ENCODE results near the gene TXNRD2.

DNA sequence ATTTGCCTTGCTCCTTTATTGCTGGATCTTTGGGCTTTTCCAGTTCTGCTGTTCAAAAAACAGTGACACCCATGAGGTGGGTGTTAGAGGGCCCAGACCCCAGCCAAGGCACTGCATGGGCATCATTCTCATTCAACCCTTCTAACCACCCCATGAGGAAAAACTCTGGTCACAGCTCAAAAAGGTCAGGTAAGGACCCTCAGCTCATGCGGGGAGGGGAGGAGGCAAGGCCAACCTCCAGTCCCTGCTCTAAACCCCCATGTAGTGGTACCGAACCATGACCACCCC lies 94.3 kb downstream of the TXNRD2 start:
- TF ChIP-seq POLR2AphosphoS5 (IDR thresholded peaks at IDR 0.05; ENCODE audit: low read depth, low read length) (no peak), TAF1 (IDR thresholded peaks at IDR 0.05; ENCODE audit: borderline replicate concordance, insufficient read depth, low read length) (no peak), SIN3A (IDR thresholded peaks at IDR 0.05; ENCODE audit: borderline replicate concordance, insufficient read depth, low read length) (no peak), FOXP2 (optimal IDR thresholded peaks at IDR 0.05; ENCODE audit: borderline replicate concordance, extremely low read depth, extremely low read length, insufficient read depth) (no peak)
- TF ChIP-seq, protein P1, sequence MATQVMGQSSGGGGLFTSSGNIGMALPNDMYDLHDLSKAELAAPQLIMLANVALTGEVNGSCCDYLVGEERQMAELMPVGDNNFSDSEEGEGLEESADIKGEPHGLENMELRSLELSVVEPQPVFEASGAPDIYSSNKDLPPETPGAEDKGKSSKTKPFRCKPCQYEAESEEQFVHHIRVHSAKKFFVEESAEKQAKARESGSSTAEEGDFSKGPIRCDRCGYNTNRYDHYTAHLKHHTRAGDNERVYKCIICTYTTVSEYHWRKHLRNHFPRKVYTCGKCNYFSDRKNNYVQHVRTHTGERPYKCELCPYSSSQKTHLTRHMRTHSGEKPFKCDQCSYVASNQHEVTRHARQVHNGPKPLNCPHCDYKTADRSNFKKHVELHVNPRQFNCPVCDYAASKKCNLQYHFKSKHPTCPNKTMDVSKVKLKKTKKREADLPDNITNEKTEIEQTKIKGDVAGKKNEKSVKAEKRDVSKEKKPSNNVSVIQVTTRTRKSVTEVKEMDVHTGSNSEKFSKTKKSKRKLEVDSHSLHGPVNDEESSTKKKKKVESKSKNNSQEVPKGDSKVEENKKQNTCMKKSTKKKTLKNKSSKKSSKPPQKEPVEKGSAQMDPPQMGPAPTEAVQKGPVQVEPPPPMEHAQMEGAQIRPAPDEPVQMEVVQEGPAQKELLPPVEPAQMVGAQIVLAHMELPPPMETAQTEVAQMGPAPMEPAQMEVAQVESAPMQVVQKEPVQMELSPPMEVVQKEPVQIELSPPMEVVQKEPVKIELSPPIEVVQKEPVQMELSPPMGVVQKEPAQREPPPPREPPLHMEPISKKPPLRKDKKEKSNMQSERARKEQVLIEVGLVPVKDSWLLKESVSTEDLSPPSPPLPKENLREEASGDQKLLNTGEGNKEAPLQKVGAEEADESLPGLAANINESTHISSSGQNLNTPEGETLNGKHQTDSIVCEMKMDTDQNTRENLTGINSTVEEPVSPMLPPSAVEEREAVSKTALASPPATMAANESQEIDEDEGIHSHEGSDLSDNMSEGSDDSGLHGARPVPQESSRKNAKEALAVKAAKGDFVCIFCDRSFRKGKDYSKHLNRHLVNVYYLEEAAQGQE (IDR thresholded peaks at IDR 0.05; ENCODE audit: insufficient read depth in 1 of 2, low read depth in 2 of 2, low read length in 2 of 2): no peak
